ENCODE data around the gene CSNK1A1.
"Not testable (repeated sequence)": the region's sequence is repeated elsewhere in the genome, so short reads cannot be mapped to it uniquely, and the experiment has no call there.

The CSNK1A1 gene

GRCh38 chr5:149453618-149454415 lies 97.4 kb downstream of the CSNK1A1 start:
- FAIRE-seq (no peak), DNase-seq (ENCODE audit: insufficient read length, low spot score) (no peak)
- TF ChIP-seq POU2F2 (IDR thresholded peaks at IDR 0.05; ENCODE audit: low read depth, low read length), result no peak
- no peak for TF ChIP-seq SPI1 (IDR thresholded peaks at IDR 0.05; ENCODE audit: low read depth, low read length)
- TF ChIP-seq POLR2A (IDR thresholded peaks at IDR 0.05; ENCODE audit: low read depth, low read length), result no peak
- no peak for TF ChIP-seq POLR2AphosphoS5 (IDR thresholded peaks at IDR 0.05; ENCODE audit: low read depth, low read length)
- no peak for TF ChIP-seq PAX5 (IDR thresholded peaks at IDR 0.05; ENCODE audit: insufficient read depth, low read length, severe bottlenecking)
- no peak for TF ChIP-seq TAF1 (IDR thresholded peaks at IDR 0.05; ENCODE audit: low read depth, low read length)

DNA sequence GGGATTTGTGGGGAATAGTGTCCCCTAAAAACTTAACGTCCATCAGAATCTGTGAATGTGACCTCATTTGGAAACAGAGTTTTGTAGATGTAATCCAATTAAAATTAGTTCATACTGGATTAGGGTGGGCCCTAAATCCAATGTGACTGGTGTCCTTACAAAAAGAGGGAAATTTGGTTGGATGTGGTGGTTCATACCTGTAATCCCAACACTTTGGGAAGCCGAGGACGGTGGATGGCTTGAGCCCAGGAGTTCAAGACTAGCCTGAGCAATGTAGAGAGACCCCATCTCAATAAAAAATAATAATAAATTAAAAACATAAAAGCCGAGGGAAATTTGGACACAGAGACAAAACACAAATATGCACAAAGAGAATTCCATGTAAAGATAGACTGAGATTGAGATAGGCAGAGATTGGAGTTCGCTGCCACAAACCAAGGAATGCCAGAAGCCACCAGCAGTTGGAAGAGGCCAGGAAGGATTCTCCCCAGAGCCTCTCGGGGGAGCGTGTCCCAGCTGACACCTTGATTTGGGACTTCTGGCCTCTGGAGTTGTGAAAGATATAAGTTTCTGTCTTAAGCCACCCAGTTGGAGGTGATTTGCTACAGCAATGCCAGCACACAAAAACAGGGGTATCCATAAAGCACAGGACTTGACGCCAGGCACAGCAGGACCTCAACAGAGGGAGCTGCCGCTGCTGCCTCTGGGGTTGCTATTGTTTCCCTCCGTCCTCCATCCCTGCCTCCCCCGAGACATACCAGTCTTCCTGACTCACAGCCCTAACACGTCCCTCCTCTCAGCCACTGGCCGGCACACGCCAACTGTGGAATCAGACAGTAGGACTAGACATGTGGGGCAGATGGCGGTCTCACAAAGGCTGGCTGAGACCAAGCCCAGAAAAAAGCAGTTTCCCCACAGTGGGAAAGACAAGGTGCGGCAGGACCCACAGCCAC lies 98.3 kb downstream of the CSNK1A1 start:
- no peak for FAIRE-seq
- TF ChIP-seq POLR2A (IDR thresholded peaks at IDR 0.05; ENCODE audit: low read depth, low read length) (no peak), PAX5 (IDR thresholded peaks at IDR 0.05; ENCODE audit: insufficient read depth, low read length, severe bottlenecking) (no peak), TAF1 (IDR thresholded peaks at IDR 0.05; ENCODE audit: low read depth, low read length) (no peak), POLR2AphosphoS5 (IDR thresholded peaks at IDR 0.05; ENCODE audit: low read depth, low read length) (no peak), SPI1 (IDR thresholded peaks at IDR 0.05; ENCODE audit: low read depth, low read length) (no peak), POU2F2 (IDR thresholded peaks at IDR 0.05; ENCODE audit: low read depth, low read length) (no peak)
- no peak for DNase-seq (ENCODE audit: insufficient read length, low spot score)

- FAIRE-seq, result no peak
- no peak for DNase-seq (ENCODE audit: insufficient read length, low spot score)
- no peak for TF ChIP-seq POU2F2 (IDR thresholded peaks at IDR 0.05; ENCODE audit: low read depth, low read length)
- TF ChIP-seq POLR2AphosphoS5 (IDR thresholded peaks at IDR 0.05; ENCODE audit: low read depth, low read length), result no peak
- no peak for TF ChIP-seq TAF1 (IDR thresholded peaks at IDR 0.05; ENCODE audit: low read depth, low read length)
- TF ChIP-seq PAX5 (IDR thresholded peaks at IDR 0.05; ENCODE audit: insufficient read depth, low read length, severe bottlenecking), result no peak
- no peak for TF ChIP-seq POLR2A (IDR thresholded peaks at IDR 0.05; ENCODE audit: low read depth, low read length)
- no peak for TF ChIP-seq SPI1 (IDR thresholded peaks at IDR 0.05; ENCODE audit: low read depth, low read length)
These were observed 99.1 kb downstream of the CSNK1A1 start for GRCh38 chr5:149452007-149452664.

GRCh38 chr5:149450199-149450598 lies 101.0 kb downstream of the CSNK1A1 start:
- FAIRE-seq (no peak), DNase-seq (ENCODE audit: insufficient read length, low spot score) (no peak)

DNA sequence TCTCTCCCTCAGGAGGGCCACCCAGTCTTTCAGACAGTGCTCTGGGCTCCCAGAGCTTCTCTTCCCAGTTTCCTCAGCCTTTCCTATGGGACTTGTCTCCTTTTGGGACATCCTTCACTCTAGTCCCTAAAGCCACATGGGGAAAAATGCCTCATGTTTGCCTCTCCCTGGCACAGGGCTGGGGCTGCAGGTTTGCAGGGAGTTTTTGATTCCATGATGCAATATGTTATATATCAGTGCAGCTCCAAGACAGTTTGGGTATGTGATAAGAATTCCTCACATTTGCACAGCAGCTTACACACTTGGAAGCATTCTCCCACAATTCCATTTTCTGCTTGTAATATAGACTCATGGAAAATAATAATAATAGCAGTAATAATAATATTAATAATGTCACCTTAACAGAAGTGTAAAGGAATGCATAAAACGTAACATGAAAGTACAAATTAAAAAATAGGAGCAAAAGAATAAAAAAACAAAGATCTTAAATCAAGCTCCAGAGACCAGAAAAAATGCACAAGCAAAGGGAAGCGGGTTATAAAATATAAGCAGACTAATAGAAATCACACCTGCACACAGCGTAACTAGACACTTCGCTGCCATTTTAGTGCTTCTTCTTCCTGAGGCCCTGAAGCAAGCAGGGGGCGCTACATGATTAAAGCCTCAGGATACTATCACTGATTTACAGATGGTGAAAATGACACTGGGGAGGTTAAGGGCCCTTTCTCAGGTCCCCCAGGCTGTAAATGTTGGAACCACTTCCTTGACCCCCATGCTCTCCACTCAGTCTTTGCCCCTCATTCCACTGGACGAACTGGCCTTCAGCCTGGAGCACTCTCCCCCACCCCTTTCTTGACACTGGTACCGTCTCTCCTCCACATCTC lies 102.2 kb downstream of the CSNK1A1 start:
- DNase-seq (ENCODE audit: insufficient read length, low spot score) (no peak), FAIRE-seq (no peak)

More at GRCh38 chr5:149450199-149450598, 101.0 kb downstream of the CSNK1A1 start:
- TF ChIP-seq TAF1 (IDR thresholded peaks at IDR 0.05; ENCODE audit: low read depth, low read length), result no peak
- no peak for TF ChIP-seq SPI1 (IDR thresholded peaks at IDR 0.05; ENCODE audit: low read depth, low read length)
- TF ChIP-seq PAX5 (IDR thresholded peaks at IDR 0.05; ENCODE audit: insufficient read depth, low read length, severe bottlenecking), result no peak
- TF ChIP-seq POLR2AphosphoS5 (IDR thresholded peaks at IDR 0.05; ENCODE audit: low read depth, low read length), result no peak
- no peak for TF ChIP-seq POU2F2 (IDR thresholded peaks at IDR 0.05; ENCODE audit: low read depth, low read length)
- TF ChIP-seq POLR2A (IDR thresholded peaks at IDR 0.05; ENCODE audit: low read depth, low read length), result no peak

DNA sequence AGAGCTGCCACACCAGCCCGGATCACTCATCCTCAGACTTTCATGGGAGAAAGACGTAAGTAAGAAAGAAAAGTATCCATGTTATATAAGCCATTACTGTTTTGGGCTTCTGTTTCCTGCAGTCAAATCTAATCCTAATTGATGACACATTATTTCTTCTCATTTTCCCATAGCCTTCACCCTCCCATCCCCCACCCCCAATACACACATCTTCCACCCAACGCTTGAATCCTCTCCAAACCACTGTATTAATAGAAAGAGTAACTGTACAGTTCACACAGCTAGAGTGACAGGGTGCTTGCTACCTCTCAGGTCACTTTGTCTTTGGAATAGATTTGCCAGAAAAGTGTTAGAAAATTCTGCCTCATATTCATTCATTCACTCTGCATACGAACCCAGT lies 102.8 kb downstream of the CSNK1A1 start:
- no peak for DNase-seq (ENCODE audit: insufficient read length, low spot score)
- no peak for FAIRE-seq
- TF ChIP-seq SPI1 (IDR thresholded peaks at IDR 0.05; ENCODE audit: low read depth, low read length) (no peak), TAF1 (IDR thresholded peaks at IDR 0.05; ENCODE audit: low read depth, low read length) (no peak), POLR2AphosphoS5 (IDR thresholded peaks at IDR 0.05; ENCODE audit: low read depth, low read length) (no peak), POU2F2 (IDR thresholded peaks at IDR 0.05; ENCODE audit: low read depth, low read length) (no peak), PAX5 (IDR thresholded peaks at IDR 0.05; ENCODE audit: insufficient read depth, low read length, severe bottlenecking) (no peak), POLR2A (IDR thresholded peaks at IDR 0.05; ENCODE audit: low read depth, low read length) (no peak)

More for the DNA sequence above, 102.2 kb downstream of the CSNK1A1 start:
- TF ChIP-seq SPI1 (IDR thresholded peaks at IDR 0.05; ENCODE audit: low read depth, low read length), result no peak
- no peak for TF ChIP-seq POU2F2 (IDR thresholded peaks at IDR 0.05; ENCODE audit: low read depth, low read length)
- no peak for TF ChIP-seq TAF1 (IDR thresholded peaks at IDR 0.05; ENCODE audit: low read depth, low read length)

GRCh38 chr5:149447373-149448367 lies 103.6 kb downstream of the CSNK1A1 start:
- FAIRE-seq (no peak), DNase-seq (ENCODE audit: insufficient read length, low spot score) (no peak)
- no peak for TF ChIP-seq POU2F2 (IDR thresholded peaks at IDR 0.05; ENCODE audit: low read depth, low read length)
- no peak for TF ChIP-seq PAX5 (IDR thresholded peaks at IDR 0.05; ENCODE audit: insufficient read depth, low read length, severe bottlenecking)
- TF ChIP-seq TAF1 (IDR thresholded peaks at IDR 0.05; ENCODE audit: low read depth, low read length), result no peak
- no peak for TF ChIP-seq POLR2AphosphoS5 (IDR thresholded peaks at IDR 0.05; ENCODE audit: low read depth, low read length)
- TF ChIP-seq SPI1 (IDR thresholded peaks at IDR 0.05; ENCODE audit: low read depth, low read length), result no peak
- TF ChIP-seq POLR2A (IDR thresholded peaks at IDR 0.05; ENCODE audit: low read depth, low read length), result no peak

- DNase-seq (ENCODE audit: insufficient read length, low spot score); FAIRE-seq: not testable (repeated sequence)
These were observed 104.4 kb downstream of the CSNK1A1 start for GRCh38 chr5:149446794-149447193.

Data from GM12891 (cell line).